OCI-LY7 (cell line): ENCODE data around the gene CFAP300.

Experiments
- CTCF ChIP-seq: fragments of 200-600 bp; sonication (generic); conservative IDR thresholded peaks from 2 replicates; pipeline ENCODE4 v1.5.1; 2014; ENCODE audit warnings: mild to moderate bottlenecking, antibody characterized with exemption, low read length, moderate library complexity, mixed read lengths
- EZH2phosphoT487 ChIP-seq: fragments of 200-600 bp; sonication (generic); IDR thresholded peaks from 2 replicates; pipeline ENCODE4 v1.6.1; 2018; ENCODE audit warnings: low read depth, borderline replicate concordance, mild to moderate bottlenecking, mixed run types, antibody characterized with exemption, low read length, moderate library complexity, mixed read lengths

- TF ChIP-seq CTCF (no peak), EZH2phosphoT487 (no peak)
Measured at GRCh38 chr11:102014756-102015155, 32.5 kb upstream of the CFAP300 start.
